PC-3 (cell line): Measurements from ENCODE around the gene HRH3.

Source experiments
- EZH2 ChIP-seq: fragments of 300-600 bp; sonication (generic); IDR thresholded peaks from one replicate; pipeline ENCODE4 v1.6.1; 2017; ENCODE audit warnings: antibody characterized with exemption, mild to moderate bottlenecking, low read length; ENCODE audit not compliant: unreplicated experiment
- TF ChIP-seq, protein P1 (sequence below): fragments of 300-600 bp; sonication (generic); conservative IDR thresholded peaks from 2 replicates; pipeline ENCODE4 v1.5.1; 2017; ENCODE audit warnings: antibody characterized with exemption, low read depth, mild to moderate bottlenecking, low read length

- TF ChIP-seq, protein P1, sequence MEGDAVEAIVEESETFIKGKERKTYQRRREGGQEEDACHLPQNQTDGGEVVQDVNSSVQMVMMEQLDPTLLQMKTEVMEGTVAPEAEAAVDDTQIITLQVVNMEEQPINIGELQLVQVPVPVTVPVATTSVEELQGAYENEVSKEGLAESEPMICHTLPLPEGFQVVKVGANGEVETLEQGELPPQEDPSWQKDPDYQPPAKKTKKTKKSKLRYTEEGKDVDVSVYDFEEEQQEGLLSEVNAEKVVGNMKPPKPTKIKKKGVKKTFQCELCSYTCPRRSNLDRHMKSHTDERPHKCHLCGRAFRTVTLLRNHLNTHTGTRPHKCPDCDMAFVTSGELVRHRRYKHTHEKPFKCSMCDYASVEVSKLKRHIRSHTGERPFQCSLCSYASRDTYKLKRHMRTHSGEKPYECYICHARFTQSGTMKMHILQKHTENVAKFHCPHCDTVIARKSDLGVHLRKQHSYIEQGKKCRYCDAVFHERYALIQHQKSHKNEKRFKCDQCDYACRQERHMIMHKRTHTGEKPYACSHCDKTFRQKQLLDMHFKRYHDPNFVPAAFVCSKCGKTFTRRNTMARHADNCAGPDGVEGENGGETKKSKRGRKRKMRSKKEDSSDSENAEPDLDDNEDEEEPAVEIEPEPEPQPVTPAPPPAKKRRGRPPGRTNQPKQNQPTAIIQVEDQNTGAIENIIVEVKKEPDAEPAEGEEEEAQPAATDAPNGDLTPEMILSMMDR = no peak
- TF ChIP-seq EZH2 = no peak
Observed at GRCh38 chr20:62252342-62252966, 32.4 kb upstream of the HRH3 start.
